LoVo (cell line): ENCODE measurements around the gene EPB41L4B.
"Not testable (repeated sequence)": the region's sequence is repeated elsewhere in the genome, so short reads cannot be mapped to it uniquely, and the experiment has no call there.

Source experiments
- DNase-seq: peaks from one replicate; pipeline ENCODE4 v3.0.0-alpha.2; 2016; ENCODE audit warnings: low spot score

The EPB41L4B gene

DNA sequence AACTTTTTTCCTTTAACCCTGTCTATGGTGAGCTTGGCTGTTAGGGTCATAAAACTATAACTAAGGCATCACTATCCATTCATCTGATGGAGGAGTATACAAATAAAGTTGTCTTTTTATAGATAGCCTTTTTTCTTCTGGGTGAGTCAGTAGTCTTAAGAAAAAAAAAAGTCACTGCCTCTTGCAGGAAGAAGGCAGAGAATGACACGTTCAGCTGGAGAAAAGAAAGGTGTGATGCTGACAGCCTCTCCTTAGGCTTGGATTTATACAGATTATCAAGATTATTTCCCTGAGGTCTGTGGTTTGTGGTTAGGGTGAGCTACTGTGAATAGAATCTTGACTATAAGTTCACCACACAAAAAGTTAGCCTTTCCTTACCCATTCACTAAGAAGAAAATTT, 23.0 kb downstream of the EPB41L4B start:
- DNase-seq: peak; percentile 71

DNA sequence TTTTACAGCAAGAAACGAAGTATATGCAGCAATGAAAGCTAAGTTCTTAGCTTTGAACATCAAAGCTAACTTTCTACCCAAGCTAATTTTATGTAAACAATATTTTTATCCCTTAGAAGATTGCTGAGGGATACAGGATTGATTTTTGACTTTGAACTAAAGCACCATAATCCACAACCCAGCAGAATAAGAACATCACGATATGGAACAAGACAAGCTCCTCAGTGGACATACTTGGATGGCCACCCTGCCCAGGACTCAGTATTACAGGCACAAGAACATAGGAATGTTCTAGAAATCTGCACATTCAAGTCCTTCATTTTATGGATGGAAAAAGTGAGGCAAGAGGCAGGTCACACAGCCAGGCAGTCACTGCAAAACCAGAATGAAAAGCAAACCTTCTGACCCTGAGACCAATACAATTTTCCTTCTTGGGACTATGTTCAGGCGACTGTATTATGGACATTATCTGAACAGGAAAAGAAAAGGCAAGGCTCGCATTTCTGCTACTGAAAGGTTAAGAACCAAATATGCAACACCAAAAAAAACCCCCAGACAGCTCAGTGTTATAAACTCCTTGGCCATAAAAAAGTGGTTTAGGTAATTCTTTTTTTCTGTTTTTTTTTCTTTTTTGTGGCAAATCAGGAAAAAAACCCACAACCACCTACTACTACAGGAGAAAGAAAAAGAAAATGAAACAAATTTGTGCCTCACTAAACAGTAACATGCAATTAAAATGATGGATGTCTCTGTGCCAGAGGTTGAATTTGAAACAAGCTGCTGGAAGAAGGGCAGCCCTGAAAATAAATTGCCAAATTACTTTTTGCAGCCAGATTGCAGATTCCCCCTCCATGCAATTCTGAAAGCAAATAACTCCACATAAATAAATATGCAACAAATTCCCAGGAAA, 25.4 kb downstream of the EPB41L4B start:
- DNase-seq: no peak

DNA sequence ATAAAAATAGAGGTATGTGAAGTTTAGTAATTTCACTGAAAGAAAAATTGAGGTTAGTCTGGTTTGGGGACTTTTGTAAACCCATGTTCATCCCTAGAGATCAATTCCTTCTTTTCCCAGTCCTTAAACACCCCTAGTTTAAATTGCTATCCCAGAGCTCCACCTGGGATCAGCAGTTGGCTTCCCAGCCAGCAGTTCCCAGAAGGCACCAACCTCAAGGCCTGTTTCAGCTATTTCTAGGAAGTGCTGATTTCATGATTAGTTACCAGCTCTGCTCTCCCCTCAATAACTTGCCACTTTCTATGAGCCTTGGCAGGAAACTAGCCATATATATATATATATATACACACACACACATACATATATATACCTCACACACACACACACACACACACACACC, 30.5 kb downstream of the EPB41L4B start:
- DNase-seq: no peak

DNA sequence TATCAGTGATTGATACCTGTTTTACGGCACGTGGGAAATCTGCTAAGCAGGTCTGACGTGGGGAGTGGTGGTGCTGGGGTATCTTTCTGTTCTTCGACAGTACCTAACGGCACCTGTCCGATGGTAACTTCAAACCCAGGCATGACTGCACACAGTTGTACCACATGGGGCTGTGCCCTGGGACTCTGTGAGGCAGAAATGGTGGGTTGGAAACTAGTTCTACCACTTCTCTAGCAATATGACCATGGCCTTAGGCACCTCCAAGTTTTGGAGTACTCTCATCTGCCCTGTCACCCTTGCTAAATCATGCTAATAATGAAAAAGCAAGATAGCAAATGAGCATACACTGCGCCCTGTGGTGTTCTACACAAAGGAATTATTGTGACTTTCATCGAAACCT, 30.9 kb downstream of the EPB41L4B start:
- no peak for DNase-seq

DNA sequence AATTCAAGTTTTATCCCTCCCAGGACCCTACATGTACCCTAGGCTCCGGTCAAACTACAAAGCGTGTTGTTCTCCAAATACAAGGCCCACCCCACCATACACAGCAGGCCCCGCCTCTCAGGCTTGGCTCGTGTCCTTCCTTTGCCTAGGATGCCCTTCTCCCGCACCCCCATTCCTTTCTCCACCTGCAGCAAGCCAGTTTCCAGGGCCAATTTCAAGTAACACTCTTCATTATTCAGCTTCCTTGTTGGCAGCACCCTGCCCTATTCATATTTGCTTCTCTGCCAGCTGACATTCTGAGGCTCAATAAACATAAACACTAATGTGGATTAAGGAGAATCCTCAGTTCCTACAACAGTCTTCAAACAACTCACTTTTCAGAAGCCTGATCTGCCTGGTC, 31.7 kb downstream of the EPB41L4B start:
- no peak for DNase-seq

DNA sequence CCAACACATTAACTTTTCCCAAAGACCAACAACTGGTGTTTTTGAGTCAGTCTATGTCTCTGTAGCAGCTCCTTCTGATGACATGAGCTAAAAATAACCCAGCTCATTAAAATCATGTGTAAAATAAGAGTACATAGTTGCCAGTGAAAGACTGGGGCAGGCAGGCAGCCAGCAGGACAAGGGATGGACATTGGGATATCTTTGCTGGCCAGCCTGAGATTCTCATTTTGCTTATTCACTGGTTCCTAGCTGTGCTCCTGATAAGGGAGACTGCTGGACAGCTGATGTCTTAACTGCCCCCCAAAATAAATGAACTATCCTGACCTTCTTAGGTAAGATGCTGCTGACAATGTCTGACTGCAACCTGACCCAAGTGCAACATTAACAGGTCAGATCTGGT, 33.9 kb downstream of the EPB41L4B start:
- DNase-seq: no peak

DNA sequence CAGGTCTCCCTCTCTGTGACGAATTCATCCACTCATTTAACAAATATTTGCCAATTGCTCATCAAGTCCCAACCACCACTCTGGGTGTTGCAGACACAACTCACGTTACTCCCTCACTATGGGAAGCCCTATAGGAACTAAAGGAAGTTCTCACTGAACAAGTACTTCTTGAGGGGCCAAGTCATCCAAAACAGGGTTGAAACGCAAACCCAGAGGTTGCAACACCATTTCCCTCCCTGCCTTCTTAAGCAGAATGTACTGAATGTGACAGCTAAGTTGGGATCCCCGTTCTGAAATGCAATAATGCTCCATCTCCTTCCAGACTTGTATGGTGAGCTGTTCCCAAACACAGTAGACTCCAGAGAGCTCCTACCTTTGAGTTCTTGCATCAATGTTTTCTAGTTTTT, 34.3 kb downstream of the EPB41L4B start:
- DNase-seq: no peak

DNA sequence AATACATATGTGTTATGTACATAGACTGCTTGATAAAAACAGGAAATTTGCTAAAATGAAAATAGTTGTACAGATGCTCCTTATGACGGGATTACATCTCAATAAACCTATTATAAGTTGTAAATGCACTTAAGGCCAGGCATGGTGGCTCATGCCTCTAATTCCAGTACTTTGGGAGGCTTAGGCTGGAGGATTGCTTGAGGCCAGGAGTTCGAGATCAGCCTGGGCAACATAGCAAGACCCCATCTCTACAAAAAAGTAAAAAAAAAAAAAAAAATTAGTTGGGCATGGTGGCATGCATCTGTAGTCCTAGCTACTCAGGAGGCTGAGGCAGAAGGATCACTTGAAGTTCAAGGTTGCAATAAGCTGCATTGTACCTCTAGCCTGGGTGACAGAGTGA, 37.2 kb downstream of the EPB41L4B start:
- DNase-seq: not testable (repeated sequence)

DNA sequence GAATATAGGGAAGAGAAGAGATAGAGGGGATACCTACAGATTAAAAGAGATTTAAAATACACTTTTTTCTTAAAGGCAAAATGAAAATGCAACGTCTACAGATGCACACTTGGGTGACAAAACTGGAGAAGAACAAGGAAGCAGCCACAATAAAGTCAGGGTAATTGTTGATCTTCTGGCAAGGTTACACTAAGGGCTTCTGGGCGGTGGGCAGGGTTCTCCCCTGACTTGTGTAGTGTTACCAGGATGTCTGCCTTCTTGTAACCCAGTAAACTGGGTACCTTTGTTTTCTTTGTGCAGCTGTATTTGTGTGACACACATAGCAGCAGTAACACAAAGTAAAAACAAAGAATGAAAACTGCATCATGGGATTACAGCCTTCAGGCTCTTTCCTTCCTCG, 37.8 kb downstream of the EPB41L4B start:
- DNase-seq: no peak

DNA sequence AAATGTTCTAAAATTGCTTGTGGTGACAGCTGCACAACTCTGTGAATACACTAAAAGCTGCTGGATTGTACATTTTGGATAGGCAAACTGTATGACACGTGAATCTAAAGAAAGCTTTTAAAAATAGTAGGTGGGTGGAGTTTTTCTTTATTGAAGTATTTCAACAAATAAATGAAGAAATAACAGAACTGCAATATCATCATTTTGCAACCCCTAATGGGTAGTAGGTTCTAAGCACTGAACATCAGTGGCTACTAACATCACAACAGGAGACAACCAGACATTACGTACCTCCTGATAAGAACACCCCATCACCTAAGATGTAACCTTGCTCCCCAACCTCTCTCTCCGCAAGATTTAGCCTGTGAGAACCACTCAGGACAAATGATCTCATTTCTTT, 38.6 kb downstream of the EPB41L4B start:
- no peak for DNase-seq

DNA sequence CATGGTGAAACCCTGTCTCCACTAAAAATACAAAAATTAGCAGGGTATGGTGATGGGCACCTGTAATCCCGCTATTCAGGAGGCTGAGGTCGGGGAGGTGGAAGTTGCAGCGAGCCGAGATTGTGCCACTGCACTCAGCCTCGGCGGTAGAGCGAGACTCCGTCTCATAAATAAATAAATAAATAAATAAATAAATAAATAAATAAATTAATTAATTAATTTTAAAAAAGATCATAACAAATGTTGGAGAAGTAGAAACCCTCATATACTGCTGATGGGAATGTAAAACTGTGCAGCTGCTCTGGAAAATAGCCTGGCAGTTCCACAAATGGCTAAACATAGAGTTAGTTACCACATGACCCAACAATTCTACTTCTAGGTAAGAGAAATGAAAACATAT, 39.3 kb downstream of the EPB41L4B start:
- no peak for DNase-seq

DNA sequence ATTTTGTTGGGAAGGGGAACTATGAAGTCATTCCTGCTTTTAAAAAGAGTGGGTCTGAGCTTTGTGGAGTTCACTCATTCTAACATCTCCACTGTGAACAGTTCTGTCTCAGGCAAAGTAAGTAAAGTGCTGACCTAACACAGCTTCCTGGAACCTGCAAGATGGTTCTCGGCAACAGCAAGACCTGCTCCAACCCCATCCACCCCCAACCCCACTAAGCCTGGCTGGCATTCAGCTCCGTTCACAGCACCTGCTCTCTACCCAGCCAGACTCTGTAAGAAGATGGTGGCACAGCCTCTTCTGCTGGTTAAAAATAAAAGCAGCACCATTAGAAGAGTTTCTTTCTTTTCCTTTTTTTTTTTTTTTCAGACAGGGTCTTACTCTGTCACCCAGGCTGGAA, 42.0 kb downstream of the EPB41L4B start:
- no peak for DNase-seq

DNA sequence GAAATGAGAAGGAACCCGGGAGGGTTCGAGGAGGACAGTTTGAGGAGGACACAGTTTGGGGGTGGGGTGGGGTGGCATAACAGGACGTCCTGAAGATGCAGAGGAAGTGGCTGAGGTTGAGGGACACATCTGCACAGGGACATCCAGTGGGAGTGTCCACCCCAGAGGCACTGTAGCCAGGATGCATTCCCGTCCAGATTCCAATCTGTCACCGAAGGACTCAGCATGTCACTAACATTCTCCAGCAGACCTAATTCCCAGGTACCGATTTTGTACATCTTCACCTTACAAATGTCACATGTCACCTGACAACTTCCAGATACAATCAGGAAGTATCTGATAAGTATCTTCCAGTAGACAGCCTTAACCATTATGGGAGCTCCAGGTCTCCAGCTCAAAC, 42.6 kb downstream of the EPB41L4B start:
- DNase-seq: no peak

DNA sequence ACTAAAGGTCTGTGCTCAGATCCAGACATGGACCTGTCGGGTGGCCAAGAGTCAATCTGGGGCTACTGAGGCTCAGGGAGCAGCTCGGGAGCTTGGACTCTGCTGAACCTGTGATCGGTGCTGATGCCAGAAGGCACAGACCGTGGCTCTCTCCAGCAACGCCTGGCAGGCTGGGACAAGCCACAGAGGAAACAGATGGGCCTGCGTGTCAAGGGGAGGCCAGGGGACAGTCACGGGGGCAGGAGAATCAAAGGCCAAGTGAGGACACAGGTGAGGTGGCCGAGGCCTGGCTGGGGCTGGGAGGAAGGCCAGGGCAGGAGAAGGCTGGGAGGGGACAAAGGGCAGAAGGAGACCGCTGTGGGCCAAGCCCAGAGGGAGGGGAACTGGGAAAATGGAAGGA, 43.4 kb downstream of the EPB41L4B start:
- DNase-seq: no peak

DNA sequence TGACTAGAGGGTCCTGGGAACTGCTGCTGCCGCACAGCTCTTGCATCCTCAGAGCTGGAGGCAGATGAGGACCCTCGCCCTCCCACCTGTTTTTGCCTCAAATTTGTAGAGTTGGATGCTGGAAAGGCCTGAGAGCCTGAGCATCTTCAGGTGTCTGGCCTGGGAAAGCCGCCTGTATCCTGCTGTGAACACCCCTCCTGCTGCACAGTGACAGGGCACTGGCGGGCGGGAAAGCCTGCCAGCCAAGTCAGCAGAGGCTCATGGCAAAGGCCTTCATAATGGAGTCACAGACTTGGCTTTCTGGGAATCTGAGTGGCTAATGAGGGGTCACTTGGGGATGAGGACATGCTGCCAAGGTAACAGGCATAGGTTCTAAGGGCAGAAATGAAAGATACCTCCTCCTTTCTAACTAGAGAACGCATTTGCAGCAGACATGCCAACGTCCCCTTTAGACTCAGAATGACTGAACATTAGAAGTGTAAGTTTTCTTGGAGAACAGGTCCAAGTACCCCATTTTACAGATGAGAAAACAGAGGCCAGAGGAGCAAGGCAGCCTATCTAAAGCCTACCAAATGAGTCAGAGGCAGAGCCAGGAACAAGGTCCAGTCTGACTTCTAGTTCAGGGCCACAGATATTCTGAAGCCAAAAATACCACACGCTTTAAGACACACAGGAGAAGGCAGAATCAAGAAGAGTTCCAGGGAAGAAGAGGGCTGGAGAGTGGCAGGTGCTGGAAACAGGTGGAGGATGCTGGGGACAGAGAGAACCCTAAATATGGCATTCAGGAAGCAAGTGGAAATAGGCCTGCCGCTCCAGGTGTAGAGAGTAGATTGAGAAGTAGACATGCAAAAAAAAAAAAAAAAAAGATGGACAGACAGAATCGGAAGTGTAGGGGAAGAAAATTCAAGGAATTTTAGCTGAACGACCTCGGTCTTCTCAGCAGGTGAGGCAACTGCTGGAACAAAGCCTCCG, 44.1 kb downstream of the EPB41L4B start:
- DNase-seq: no peak

DNA sequence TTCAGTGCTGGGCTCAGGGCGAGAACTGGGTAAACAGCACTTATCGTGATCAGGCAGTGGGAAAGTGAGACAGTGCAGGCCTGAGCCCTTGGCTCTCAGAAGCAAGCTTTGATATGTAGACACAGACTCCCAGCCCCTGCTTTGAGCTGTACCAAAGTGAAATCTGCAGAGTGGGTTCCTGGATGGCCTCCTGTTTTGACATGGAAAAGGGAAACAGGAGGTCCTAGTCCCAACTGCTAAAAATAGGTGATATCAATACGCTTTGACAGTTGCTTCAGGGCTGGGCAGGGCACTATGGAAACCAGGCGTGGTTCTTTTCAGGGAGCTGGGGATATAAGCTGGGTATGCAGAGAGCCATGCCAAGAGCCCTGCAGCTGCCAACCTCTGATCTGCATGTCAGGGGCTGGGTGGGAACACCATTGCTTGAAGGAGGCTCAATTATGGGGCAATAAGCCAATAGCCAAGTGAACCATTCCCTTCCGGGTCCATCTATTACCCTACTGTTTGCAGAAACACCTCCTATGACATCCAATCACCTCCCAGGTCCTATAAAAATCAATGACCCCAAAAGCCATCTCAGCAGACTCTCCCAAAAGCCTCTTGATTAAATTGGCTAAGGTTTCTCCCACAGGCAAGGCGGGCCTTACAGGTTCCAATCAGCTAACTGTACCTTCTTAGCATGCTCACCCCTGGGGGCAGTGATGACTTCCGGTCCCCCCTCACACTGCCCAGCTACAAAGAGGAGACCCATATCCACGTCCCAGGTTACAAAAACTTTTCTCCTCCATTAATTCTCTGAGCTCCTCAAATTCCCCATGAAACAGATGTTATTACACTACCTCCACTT, 45.8 kb downstream of the EPB41L4B start:
- no peak for DNase-seq

DNA sequence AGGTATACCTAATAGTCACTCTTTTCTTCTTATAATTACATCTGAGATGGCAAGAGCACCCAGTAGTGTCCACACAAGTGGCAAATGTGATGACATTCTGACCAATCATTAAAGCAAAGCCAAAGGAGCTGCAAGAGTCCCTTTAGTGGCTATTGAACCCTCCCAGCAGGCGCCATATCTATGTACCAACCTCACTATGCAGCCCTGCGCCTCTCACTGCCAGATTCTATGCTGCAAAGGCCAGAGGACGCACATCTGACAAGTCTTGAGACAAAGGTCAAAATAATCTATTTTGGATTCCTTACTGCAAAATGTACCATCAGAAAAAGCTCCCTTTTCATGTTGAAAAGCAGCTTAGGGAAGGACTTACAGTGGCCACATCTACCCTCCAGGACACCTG, 47.0 kb downstream of the EPB41L4B start:
- no peak for DNase-seq

DNA sequence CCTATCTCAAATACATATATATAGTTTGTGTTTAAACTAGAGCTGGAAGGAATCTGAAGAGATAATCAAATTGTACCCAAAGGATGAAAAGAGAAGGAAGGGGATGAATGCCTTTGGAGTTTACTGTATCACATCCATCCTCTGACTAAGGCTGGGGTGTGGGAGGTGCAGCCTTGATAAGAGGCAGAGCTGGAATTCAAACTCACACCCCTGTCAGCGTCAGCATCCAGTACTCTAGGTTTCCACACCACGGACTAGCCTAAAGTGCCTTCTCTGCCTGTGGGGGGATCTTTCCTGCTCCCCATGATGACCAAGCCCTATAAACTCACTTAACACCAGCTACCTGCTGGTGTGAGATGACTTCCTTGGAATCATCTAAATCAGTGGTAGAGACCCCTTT, 48.1 kb downstream of the EPB41L4B start:
- DNase-seq: no peak

DNA sequence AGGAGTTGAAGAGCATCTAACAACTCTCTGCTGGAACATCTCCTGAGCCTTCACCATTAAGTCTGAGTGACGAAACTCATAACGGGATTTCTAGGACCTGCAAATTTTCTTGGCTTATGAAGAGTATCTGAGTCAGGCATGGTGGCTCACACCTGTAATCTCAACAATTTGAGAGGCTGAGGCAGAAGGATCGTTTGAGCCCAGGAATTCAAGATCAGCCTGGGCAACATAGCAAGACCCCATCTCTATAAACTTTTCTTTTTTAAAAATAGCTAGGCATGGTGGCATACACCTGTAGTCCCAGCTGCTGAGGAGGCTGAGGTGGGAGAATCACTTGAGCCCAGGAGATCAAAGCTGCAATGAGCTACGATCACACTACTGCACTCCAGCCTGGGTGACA, 48.8 kb downstream of the EPB41L4B start:
- no peak for DNase-seq

DNA sequence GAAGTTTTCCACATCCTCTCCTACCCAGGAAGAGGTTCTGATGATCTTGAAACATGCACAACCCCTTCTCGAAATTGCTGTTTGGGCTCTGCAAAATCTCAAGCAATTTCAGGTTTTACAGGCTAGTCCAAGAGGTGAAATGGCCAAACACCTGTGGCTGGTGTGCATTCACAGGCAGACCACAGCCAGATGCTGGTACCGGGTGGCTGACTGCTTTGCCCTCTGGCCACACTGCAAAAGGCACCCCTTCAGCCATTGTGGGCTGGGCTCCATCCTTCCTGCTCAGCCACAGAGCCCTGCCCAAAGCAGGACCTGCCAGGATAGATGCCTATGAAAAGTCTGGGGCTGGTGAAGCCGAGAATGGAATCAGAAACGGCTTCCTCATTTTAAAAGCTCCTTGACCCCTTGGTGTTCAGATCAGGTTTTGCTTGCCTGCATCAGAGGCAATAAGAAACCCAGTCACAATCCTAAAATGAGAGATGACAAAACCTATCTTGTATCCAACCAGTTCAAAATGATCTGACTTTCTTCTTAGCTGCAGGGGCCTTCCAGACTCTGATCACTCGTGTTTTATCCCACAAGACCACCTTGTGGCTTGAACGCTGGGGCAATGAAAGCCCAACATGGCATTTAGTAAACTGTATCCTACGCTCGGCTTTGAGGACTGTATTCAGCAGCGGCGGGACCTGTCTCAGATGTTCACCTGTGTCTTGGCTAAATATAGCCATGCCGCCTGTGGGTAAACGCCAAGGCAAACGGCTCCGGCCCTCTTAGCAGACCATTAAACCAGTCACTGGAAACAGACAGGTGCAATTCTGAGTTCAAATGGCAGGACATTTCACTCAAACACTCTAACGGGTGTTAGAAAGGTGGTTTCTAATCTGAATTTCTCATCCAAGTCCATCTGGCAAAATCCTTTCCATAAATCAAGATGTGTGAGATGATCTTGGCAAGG, 49.6 kb downstream of the EPB41L4B start:
- no peak for DNase-seq

DNA sequence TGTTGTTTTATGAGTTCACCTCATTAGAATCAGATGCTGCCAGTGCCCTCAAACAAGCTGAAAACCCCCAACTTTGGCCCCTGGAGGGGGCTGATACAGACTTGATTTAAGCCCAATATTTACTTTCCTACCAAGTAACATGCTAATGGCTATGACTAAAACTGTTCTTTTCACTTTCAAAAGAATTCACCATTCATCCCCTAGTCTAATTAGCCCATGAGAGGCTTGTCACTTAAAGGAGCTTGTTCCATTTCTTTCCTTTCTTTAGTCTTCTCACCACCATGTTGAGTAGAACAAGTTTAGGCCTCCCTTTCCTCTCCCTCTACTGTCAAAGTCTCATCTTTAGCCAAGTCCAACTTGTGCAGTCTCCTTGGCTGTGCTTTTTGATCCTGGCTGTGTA, 50.4 kb downstream of the EPB41L4B start:
- no peak for DNase-seq
